ENCODE data around the gene EME1. TPM values are rescaled to one million over a fixed set of nuclear protein-coding genes. Genes with fewer than 3 reads are reported as not detected.

The EME1 gene
- total and polyA plus RNA-seq, 2 of the 4 experiments (the other 2 are of a cell fraction) = 9.1 to 9.4 TPM

DNA sequence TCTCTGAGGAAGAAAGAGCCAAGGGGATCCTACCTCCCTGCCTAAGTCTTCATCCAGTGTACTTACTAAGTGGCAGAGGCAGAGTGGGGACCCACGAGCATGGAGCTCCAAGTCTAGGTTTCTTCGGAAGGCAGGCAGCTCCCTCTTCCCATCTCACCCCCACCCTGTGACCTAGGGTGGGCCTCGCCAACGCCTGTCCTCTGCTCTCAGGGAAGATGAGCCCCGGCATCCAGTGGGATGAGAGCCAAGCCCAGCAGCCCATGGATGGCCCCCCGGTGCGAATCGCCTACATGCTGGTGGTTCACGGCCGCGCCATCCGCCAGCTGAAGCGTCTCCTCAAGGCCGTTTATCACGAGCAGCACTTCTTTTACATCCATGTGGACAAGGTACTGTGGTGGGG is 18.8 kb upstream of the EME1 start:
- peak overlapping the region; percentile 32 for H2AFZ ChIP-seq (replicated peaks; ENCODE audit: low read length, poor library complexity)
- H3K4me1 ChIP-seq (ENCODE audit: control insufficient read depth, insufficient read depth, low read length) = no peaks in the 10 kb centered on the region
- no peak overlapping the region for H2AK9ac ChIP-seq (replicated peaks; ENCODE audit: low read depth, low read length, poor library complexity)
- no peak overlapping the region for H2BK120ac ChIP-seq (ENCODE audit: low read depth, low read length)
- ChIA-PET POLR2A (ENCODE audit: unreplicated experiment) (no interaction called here), CTCF (no interaction called here)
- H3K4ac ChIP-seq (ENCODE audit: low read depth, low read length) = no peak overlapping the region
- peaks cover 12% of the 10 kb centered on the region; the same call in 1 of the 2 replicates for H3K9me1 ChIP-seq (ENCODE audit: insufficient read depth, low read length)
- H3K23ac ChIP-seq (ENCODE audit: low read depth, low read length) = no peak overlapping the region
- intact Hi-C loops (cut with micrococcal nuclease) (no loop called here), in situ Hi-C loops (cut with MboI; ENCODE audit: low sequenced_read_pairs) (no loop called here), dilution Hi-C loops (cut with HindIII; ENCODE audit: low sequenced_read_pairs, unreplicated experiment) (no loop called here)
- H3K56ac ChIP-seq (ENCODE audit: extremely low read depth, insufficient read depth, low read length) = no peak overlapping the region
- H3K27me3 ChIP-seq (ENCODE audit: control insufficient read depth, insufficient read depth, low read length) = no peaks in the 10 kb centered on the region
- H2AK5ac ChIP-seq (ENCODE audit: low read depth, low read length) = no peak overlapping the region
- no peak overlapping the region for H3K14ac ChIP-seq (replicated peaks; ENCODE audit: low read depth, low read length)
- H3K79me1 ChIP-seq (ENCODE audit: low read depth in 1 of 2, low read length in 2 of 2) = peaks cover 14 to 40% of the 10 kb centered on the region in 2 experiments; a peak in 3 of 4 replicates
- H2BK20ac ChIP-seq (ENCODE audit: low read depth, low read length) = no peak overlapping the region
- BruUV-seq (replicated peaks) = no TSS peak
- no peak overlapping the region for H2BK5ac ChIP-seq (ENCODE audit: low read depth, low read length, poor library complexity, severe bottlenecking)
- H4K5ac ChIP-seq (ENCODE audit: low read depth, low read length) = no peak overlapping the region
- DNase-seq (no peak), ATAC-seq (ENCODE audit: low read depth) (no peak)
- H3K9ac ChIP-seq (ENCODE audit: low read depth, low read length) = no peak overlapping the region
- H3K9me3 ChIP-seq (ENCODE audit: control insufficient read depth, insufficient read depth, low read length) = no peaks in the 10 kb centered on the region
- H3K36me3 ChIP-seq (ENCODE audit: control insufficient read depth, insufficient read depth, low read length) = peaks cover 59% of the 10 kb centered on the region
- no peak overlapping the region for H4K91ac ChIP-seq (ENCODE audit: insufficient read depth, low read depth, low read length)
- no peak overlapping the region for H3K4me3 ChIP-seq (ENCODE audit: insufficient read depth, low read depth, low read length)
- H3K4me2 ChIP-seq (ENCODE audit: low read depth, low read length) = no peak overlapping the region
- WGBS, 2 experiments (ENCODE audit: extremely low coverage in 2 of 2, insufficient read length in 1 of 2) = 91% methylated on average over 6 of the region's 15 CpGs; no CpG with 5 or more reads in 1 of the 2 experiments
- H3K27ac ChIP-seq (ENCODE audit: insufficient read depth, low read length) = no peak overlapping the region
- peaks cover 26% of the 10 kb centered on the region for H4K20me1 ChIP-seq (ENCODE audit: insufficient read depth, low read length)
- H4K8ac ChIP-seq (ENCODE audit: low read depth in 2 of 2, low read length in 2 of 2) = no peak overlapping the region
- H3K18ac ChIP-seq (ENCODE audit: low read depth, low read length) = no peak overlapping the region
- no peak overlapping the region for H2BK15ac ChIP-seq (ENCODE audit: low read depth, low read length)
- TF ChIP-seq, protein P1, sequence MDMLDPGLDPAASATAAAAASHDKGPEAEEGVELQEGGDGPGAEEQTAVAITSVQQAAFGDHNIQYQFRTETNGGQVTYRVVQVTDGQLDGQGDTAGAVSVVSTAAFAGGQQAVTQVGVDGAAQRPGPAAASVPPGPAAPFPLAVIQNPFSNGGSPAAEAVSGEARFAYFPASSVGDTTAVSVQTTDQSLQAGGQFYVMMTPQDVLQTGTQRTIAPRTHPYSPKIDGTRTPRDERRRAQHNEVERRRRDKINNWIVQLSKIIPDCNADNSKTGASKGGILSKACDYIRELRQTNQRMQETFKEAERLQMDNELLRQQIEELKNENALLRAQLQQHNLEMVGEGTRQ (IDR thresholded peaks at IDR 0.05; ENCODE audit: low read depth, low read length) = no peak
- no peak for TF ChIP-seq FOS (IDR thresholded peaks at IDR 0.05; ENCODE audit: low read depth, low read length)
- TF ChIP-seq MAFK (IDR thresholded peaks at IDR 0.05; ENCODE audit: low read depth, low read length) = no peak
- TF ChIP-seq BHLHE40 (IDR thresholded peaks at IDR 0.05; ENCODE audit: low read depth, low read length) = no peak
- TF ChIP-seq, protein P2, sequence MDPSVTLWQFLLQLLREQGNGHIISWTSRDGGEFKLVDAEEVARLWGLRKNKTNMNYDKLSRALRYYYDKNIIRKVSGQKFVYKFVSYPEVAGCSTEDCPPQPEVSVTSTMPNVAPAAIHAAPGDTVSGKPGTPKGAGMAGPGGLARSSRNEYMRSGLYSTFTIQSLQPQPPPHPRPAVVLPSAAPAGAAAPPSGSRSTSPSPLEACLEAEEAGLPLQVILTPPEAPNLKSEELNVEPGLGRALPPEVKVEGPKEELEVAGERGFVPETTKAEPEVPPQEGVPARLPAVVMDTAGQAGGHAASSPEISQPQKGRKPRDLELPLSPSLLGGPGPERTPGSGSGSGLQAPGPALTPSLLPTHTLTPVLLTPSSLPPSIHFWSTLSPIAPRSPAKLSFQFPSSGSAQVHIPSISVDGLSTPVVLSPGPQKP (IDR thresholded peaks at IDR 0.05; ENCODE audit: borderline replicate concordance, low read depth, low read length) = no peak
- TF ChIP-seq NFE2L2 (IDR thresholded peaks at IDR 0.05; ENCODE audit: low read depth, low read length) = no peak
- TF ChIP-seq, protein P3, sequence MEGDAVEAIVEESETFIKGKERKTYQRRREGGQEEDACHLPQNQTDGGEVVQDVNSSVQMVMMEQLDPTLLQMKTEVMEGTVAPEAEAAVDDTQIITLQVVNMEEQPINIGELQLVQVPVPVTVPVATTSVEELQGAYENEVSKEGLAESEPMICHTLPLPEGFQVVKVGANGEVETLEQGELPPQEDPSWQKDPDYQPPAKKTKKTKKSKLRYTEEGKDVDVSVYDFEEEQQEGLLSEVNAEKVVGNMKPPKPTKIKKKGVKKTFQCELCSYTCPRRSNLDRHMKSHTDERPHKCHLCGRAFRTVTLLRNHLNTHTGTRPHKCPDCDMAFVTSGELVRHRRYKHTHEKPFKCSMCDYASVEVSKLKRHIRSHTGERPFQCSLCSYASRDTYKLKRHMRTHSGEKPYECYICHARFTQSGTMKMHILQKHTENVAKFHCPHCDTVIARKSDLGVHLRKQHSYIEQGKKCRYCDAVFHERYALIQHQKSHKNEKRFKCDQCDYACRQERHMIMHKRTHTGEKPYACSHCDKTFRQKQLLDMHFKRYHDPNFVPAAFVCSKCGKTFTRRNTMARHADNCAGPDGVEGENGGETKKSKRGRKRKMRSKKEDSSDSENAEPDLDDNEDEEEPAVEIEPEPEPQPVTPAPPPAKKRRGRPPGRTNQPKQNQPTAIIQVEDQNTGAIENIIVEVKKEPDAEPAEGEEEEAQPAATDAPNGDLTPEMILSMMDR (conservative IDR thresholded peaks at IDR 0.05; ENCODE audit: low read depth, low read length) = no peak
- TF ChIP-seq RFX5 (IDR thresholded peaks at IDR 0.05; ENCODE audit: low read depth, low read length) = no peak
- TF ChIP-seq CHD1 (IDR thresholded peaks at IDR 0.05; ENCODE audit: low read depth, low read length) = no peak
- no peak for TF ChIP-seq POLR2A (IDR thresholded peaks at IDR 0.05; ENCODE audit: low read depth, low read length)
- no peak for TF ChIP-seq RAD21 (IDR thresholded peaks at IDR 0.05; ENCODE audit: low read length)
- no peak for TF ChIP-seq MAZ (IDR thresholded peaks at IDR 0.05; ENCODE audit: borderline replicate concordance, low read depth, low read length)
- no peak for TF ChIP-seq RCOR1 (IDR thresholded peaks at IDR 0.05; ENCODE audit: insufficient replicate concordance, low read length)
- no peak for TF ChIP-seq CEBPB (IDR thresholded peaks at IDR 0.05; ENCODE audit: low read depth, low read length)
- TF ChIP-seq MXI1 (IDR thresholded peaks at IDR 0.05; ENCODE audit: borderline replicate concordance, low read depth, low read length) = no peak
- TF ChIP-seq SMC3 (IDR thresholded peaks at IDR 0.05; ENCODE audit: low read depth, low read length) = no peak
